ENCODE results near the gene CRELD2. TPM values are rescaled to one million over a fixed set of nuclear protein-coding genes. Genes with fewer than 3 reads are reported as not detected.

The CRELD2 gene
- total RNA-seq, 4 donors from 2014 or later = 32.0 to 38.2 (median 34.2) TPM

DNA sequence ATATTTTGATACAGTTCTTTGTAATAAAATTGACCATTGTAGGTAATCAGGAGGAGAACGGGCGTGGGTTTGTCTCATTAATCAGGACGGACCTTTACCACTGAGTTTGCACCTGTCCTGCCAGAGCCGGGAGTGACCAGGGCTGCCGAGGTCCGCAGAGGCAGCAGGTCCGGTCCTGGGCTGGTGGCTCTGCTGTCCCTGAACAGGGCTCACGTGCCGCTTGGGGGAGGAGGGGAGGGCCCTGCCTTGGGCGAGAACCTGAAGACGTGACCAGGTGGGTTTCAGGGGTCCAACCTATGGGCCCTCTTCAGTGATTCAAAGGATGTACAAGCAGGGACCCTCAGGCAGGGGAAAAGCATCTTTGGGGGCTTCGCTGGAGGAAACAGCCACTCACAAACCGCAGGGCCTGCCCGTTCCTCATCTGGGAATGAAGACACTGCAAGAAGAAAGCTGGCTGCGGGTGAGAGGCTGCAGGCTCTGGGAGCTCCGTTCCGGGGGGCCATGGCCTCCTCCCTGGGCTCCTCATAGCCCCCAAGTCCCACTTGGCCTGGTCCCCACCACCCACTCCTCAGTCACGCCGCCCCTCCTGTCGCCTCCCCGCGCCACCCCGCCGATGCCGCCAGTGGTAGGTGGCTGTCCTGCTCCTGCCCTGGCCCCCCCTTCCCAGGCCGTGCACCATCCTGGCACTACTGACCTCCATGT is 9.2 kb downstream of the CRELD2 start:
- 92% methylated on average over 17 of the region's 26 CpGs for WGBS
- peaks cover 28 to 51% (median 46%) of the 10 kb centered on the region in 4 donors for H3K4me1 ChIP-seq
- intact Hi-C loops (cut with DNase I) = no loop called here
- TF ChIP-seq, protein P1, sequence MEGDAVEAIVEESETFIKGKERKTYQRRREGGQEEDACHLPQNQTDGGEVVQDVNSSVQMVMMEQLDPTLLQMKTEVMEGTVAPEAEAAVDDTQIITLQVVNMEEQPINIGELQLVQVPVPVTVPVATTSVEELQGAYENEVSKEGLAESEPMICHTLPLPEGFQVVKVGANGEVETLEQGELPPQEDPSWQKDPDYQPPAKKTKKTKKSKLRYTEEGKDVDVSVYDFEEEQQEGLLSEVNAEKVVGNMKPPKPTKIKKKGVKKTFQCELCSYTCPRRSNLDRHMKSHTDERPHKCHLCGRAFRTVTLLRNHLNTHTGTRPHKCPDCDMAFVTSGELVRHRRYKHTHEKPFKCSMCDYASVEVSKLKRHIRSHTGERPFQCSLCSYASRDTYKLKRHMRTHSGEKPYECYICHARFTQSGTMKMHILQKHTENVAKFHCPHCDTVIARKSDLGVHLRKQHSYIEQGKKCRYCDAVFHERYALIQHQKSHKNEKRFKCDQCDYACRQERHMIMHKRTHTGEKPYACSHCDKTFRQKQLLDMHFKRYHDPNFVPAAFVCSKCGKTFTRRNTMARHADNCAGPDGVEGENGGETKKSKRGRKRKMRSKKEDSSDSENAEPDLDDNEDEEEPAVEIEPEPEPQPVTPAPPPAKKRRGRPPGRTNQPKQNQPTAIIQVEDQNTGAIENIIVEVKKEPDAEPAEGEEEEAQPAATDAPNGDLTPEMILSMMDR (IDR thresholded peaks at IDR 0.05) = no peak
- TF ChIP-seq POLR2A (IDR thresholded peaks at IDR 0.05; ENCODE audit: low read depth) (no peak), EP300 (IDR thresholded peaks at IDR 0.05) (no peak), POLR2AphosphoS5 (IDR thresholded peaks at IDR 0.05) (no peak)
- no peak for DNase-seq (ENCODE audit: extremely low spot score)
- H3K27ac ChIP-seq (replicated peaks in 1 of 4) = no peak overlapping the region
- H3K4me3 ChIP-seq = no peak overlapping the region
- peaks cover 7 to 35% (median 23%) of the 10 kb centered on the region in 4 donors for H3K36me3 ChIP-seq
- no peaks in the 10 kb centered on the region for H3K9me3 ChIP-seq
- peaks cover 0 to 20% (median 8%) of the 10 kb centered on the region in 4 donors for H3K27me3 ChIP-seq

DNA sequence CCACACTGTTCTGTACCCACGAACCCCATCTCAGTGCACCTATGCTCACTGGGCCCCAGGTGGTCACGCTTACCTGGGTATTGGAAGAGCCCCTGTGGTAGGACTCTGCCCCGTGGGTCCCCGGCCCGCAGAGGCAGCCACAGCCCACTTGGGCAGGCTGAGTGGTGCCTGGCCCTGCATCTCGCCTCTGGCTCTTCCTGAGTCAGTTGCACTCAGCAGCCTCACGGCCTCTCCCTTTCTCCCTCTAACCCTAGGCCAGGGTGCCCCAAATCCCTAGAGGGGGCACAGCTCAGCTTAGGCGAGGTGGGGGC is 9.7 kb downstream of the CRELD2 start:
- TF ChIP-seq EP300 (IDR thresholded peaks at IDR 0.05) (no peak), POLR2A (IDR thresholded peaks at IDR 0.05; ENCODE audit: low read depth) (no peak), POLR2AphosphoS5 (IDR thresholded peaks at IDR 0.05) (no peak)
- TF ChIP-seq, protein P1 (IDR thresholded peaks at IDR 0.05) = no peak
- H3K4me3 ChIP-seq = no peak overlapping the region
- peaks cover 0 to 20% (median 8%) of the 10 kb centered on the region in 4 donors for H3K27me3 ChIP-seq
- H3K36me3 ChIP-seq = peaks cover 7 to 34% (median 23%) of the 10 kb centered on the region in 4 donors
- WGBS = 86% methylated on average over 4 of the region's 8 CpGs
- intact Hi-C loops (cut with DNase I) = no loop called here
- DNase-seq (ENCODE audit: extremely low spot score) = no peak
- H3K27ac ChIP-seq (replicated peaks in 1 of 4) = no peak overlapping the region
- H3K4me1 ChIP-seq = peaks cover 33 to 51% (median 46%) of the 10 kb centered on the region in 4 donors
- H3K9me3 ChIP-seq = no peaks in the 10 kb centered on the region

DNA sequence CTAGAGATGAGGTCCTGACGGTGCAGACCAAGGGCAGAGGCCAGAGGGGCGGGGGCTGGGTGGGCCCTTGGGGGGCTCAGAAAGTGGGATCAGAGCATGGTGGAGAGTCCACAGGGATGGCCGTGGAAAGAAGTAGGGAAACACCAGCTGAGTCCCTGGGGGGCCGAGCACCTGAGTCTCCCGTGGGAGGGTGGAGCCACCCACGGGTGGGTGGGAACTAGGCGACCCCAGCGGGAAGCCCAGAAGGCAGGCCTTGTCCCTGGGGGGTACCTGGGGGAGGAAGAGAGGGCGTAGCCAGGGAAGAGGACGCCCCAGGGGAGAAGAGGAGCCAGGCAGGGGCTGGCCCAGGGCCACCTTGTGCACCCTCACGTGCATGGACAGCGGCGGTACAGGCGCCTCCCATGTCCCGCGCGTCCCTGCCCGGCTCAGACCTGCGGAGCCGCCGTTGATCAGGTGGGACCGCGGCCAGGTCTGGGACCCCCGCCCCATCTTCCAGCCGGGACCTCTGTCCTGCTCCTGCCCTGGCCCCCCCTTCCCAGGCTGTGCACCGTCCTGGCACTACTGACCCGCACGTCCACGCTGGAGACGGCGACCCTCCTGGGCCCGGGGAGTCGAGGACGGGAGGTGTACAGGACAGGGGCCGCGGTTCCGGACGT is 10.2 kb downstream of the CRELD2 start:
- Histone ChIP-seq H3K36me3 (peaks cover 7 to 30% (median 22%) of the 10 kb centered on the region in 4 donors), H3K4me3 (no peak overlapping the region), H3K4me1 (peaks cover 38 to 51% (median 48%) of the 10 kb centered on the region in 4 donors), H3K27me3 (peaks cover 0 to 20% (median 8%) of the 10 kb centered on the region in 4 donors), H3K27ac (replicated peaks in 1 of 4) (no peak overlapping the region), H3K9me3 (no peaks in the 10 kb centered on the region)
- WGBS = 61% methylated on average over 11 of the region's 38 CpGs
- intact Hi-C loops (cut with DNase I) = loop anchor here (1.0 kb wide), 1 partner anchor 102 kb away; no protein-coding TSS in a partner anchor
- no peak for DNase-seq (ENCODE audit: extremely low spot score)
- TF ChIP-seq POLR2AphosphoS5 (IDR thresholded peaks at IDR 0.05) (no peak), EP300 (IDR thresholded peaks at IDR 0.05) (no peak), POLR2A (IDR thresholded peaks at IDR 0.05; ENCODE audit: low read depth) (no peak)
- TF ChIP-seq, protein P1 (IDR thresholded peaks at IDR 0.05) = no peak

DNA sequence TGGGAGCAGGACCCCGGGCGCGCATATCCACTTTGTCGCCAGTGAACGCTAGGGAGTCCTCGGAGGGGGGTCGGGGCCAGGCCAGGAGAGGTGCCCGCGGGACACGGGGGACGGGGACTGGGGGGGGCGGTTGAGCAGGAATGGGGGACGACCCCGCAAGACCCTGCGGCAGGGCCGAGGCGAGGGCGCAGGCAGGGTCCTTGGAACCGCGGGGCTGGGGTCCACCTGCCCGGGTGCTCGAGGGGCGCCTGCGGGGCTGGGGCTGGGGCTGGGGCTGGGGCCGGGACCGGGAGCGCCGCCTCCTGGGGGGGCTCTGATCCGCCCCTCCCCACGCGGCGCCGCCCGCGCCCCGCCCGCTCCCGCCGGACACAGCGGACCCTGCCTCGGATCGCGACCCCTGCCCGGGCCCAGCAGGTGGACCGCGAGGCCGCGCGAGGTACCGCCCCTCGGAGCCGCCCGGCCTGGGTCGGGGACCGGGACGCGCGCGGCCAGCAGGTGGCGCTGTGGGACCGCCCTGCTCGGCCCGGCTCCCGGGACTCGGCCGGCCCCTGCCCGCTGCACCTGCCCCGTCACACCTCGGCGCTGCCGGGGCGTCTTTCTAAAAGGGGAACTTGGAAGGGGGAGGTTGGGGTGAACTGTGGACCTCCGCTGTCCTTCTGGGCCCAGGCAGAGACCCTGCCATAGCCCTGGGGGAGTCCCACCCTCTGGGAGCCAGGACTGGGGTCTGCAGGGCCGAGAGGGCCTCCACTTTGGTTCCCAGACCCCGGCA is 11.0 kb downstream of the CRELD2 start:
- intact Hi-C loops (cut with DNase I) = loop anchor here (1.0 kb wide), 1 partner anchor 101 kb away; no protein-coding TSS in a partner anchor
- WGBS = no CpG with 5 or more reads among the region's 75 CpGs
- Histone ChIP-seq H3K27ac (replicated peaks in 1 of 4) (no peak overlapping the region), H3K36me3 (peaks cover 7 to 23% (median 16%) of the 10 kb centered on the region in 4 donors), H3K9me3 (no peaks in the 10 kb centered on the region), H3K4me1 (peaks cover 45 to 55% (median 54%) of the 10 kb centered on the region in 4 donors), H3K4me3 (peak overlapping the region; percentile 15 to 49 (median 20)), H3K27me3 (peaks cover 0 to 20% (median 8%) of the 10 kb centered on the region in 4 donors)
- no peak for DNase-seq (ENCODE audit: extremely low spot score)
- TF ChIP-seq, protein P1 (IDR thresholded peaks at IDR 0.05) = peak; percentile 94 to 95 (median 95)
- TF ChIP-seq POLR2AphosphoS5 (IDR thresholded peaks at IDR 0.05) (no peak), EP300 (IDR thresholded peaks at IDR 0.05) (no peak), POLR2A (IDR thresholded peaks at IDR 0.05; ENCODE audit: low read depth) (no peak)
